NCI-H2196 (cell line): ENCODE data around the gene CCNT1.
"Not testable (repeated sequence)": the region's sequence is repeated elsewhere in the genome, so short reads cannot be mapped to it uniquely, and the experiment has no call there.

Experiments used
- DNase-seq: peaks from one replicate; lab custom pipeline; 2025; ENCODE audit not compliant: unreplicated experiment; lab: John Stamatoyannopoulos, UW

Gene CCNT1

GRCh38 chr12:48691826-48692487, 24.6 kb downstream of the CCNT1 start:
- no peak for DNase-seq

DNA sequence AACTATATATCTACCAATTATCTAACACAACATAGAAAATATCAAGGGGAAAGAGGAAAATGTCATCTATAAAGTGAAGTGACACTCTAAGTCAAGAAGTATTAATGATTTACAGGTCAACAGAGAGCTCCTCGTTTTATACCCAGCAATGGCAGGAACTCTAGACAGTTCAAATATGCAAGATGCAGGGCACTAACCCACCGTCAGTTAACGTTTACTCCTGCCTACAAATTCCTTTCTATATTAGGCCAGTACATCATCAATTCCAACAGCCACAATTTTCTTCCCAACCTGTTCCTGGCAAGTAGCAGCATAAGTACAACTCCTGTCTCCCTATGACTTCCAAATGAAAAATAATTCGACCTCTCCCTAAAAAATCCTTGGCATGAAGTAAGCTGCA, 25.5 kb downstream of the CCNT1 start:
- no peak for DNase-seq

- no peak for DNase-seq
Measured at GRCh38 chr12:48690436-48690835, 26.1 kb downstream of the CCNT1 start.

GRCh38 chr12:48688836-48689235, 27.7 kb downstream of the CCNT1 start:
- DNase-seq, result no peak

DNA sequence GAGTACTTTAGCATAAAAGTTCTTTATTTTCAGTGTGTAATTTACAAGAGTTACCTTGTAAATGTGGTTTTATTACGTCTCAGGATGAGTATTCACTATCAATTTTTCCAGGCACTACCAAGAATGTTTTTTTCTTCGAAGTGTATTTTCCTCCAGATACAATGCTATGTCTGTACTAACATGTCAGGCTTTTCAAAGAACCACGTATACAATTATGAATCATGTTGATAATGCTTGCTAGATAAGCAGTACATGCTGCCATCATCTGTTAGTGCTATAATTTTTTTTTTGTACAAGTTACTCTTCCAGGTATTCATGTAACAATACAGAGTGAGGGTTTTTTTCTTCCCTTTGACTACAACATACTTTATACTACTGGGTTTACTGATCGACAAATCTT, 28.9 kb downstream of the CCNT1 start:
- no peak for DNase-seq

GRCh38 chr12:48686615-48687334, 29.7 kb downstream of the CCNT1 start:
- DNase-seq, result no peak

DNA sequence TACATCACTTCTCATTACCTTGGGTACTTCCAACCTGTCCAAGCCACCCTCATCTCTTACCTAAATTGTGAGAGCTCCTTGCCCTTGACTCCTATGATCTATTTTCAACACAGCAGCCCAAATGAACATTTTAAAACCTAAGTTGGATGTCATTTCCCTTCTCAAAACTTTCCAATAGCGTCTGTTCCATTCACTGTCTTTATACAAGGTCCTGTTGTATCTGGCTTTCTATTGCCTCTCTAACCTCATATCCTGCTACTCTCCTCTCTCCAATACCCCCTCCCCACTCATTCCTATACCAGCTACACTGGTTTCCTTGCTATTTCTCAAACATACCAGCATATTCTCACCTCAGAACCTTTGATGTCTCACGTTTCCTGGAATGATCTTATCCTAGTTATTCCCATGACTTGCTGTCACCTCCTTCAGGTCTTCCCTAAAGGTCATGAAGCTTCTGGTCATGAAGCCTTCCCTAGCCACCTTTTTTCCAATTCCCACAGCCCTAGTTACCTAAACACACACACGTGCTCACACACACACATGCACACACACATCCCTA, 30.4 kb downstream of the CCNT1 start:
- no peak for DNase-seq

GRCh38 chr12:48683534-48683933, 33.0 kb downstream of the CCNT1 start:
- no peak for DNase-seq

GRCh38 chr12:48682927-48683326, 33.6 kb downstream of the CCNT1 start:
- DNase-seq, result no peak

DNA sequence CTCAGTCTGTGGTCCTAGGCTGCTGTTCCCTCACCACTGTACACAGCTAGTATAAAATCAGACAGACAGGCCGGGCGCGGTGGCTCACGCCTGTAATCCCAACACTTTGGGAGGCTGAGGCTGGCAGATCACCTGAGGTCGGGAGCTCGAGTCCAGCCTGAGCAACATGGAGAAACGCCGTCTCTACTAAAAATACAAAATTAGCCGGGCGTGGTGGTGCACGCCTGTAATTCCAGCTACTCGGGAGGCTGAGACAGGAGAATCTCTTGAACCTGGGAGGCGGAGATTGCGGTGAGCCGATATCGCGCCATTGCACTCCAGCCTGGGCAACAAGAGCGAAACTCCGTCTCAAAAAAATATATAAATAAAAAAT, 34.0 kb downstream of the CCNT1 start:
- not testable (repeated sequence) for DNase-seq

DNA sequence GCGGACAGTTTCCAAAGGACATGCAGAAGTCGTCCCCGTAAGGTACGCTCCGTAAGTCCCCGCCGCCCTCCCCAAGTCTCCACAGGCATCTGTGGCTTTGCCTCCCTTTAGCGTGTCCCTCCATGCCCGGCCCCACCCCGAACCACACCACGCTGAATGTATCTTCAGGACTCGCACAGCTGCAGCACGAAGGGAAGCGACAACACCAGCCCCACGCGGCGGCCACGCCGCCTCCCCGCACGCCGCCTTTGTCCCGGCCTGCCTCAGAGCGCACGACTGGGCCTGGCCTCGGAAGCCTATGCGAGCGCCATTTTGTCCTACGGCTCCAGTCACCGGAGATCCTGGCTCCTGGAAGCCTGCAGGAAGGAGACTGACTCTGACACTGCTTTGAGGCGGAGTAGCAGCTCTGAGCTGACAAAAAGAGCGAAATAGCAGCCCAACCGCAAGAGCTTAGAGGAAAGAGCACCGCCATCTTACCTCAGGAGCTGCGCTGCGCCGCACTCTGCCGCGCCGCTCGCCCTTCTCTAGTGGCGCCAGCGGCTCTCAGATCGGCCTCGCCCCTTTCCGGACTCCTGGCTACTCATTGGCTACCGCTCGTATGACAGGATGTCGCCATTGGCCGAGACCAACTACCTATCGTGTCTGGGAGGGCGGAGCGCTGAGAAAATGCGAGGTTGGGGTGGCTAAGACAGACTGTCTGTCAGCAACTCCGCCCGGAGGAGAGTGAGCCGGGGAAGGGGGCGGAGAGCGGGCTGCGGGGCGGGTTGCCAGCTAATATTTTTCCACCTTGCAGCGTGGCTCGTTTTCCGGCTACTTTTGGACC, 34.6 kb downstream of the CCNT1 start, which contains the start of gene KANSL2:
TSS of gene KANSL2 (minus strand) at position 529 of the 823 bp plus-strand sequence. CDS start 606 bp downstream, outside the sequence.
- peak; percentile 98 for DNase-seq

- no peak for DNase-seq
Measured at GRCh38 chr12:48681399-48681709, 35.2 kb downstream of the CCNT1 start.

DNA sequence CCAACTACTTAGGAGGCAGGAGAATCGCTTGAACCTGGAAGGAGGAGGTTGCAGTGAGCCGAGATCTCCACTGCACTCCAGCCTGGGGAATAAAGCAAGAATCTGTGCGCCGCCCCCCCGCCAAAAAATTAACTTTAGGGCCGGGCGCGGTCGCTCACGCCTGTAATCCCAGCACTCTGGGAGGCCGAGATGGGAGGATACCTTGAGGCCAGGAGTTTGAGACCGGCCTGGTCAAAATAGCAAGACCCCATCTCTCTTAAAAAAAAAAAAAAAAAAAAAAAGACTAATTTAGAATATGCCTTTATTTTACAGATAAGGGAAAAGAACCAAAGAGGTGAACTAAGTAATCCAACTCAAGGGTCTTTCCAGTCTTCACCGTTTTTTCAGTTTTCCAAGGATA, 35.6 kb downstream of the CCNT1 start:
- DNase-seq, result no peak

- no peak for DNase-seq
Measured at GRCh38 chr12:48678551-48679185, 37.8 kb downstream of the CCNT1 start.

DNA sequence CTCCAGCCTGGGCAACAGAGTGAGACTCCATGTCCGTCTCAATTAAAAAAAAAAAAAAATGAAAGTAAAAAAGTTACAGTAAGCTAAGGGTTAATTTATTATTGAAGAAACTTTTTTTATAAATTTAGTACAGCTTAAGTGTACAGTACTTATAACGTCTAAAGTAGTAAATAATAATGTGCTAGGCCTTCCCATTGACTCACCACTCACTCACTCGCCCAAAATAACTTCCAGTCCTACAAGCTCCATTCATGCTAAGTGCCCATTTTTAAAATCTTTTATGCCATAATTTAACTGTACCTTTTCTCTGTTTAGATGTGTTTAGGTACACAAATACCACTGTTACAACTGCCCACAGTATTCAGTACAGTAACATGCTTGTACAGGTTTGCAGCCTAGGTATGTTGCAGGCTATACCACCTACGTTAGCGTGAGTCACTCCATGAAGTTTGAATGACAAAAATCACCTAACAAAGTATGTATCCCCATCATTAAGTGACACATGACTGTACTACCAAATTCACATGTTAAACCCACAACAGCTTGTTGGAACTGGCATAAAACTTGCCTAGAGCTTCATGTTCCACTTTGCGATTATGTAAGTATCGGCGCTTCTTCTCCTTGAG, 45.2 kb downstream of the CCNT1 start:
- no peak for DNase-seq

DNA sequence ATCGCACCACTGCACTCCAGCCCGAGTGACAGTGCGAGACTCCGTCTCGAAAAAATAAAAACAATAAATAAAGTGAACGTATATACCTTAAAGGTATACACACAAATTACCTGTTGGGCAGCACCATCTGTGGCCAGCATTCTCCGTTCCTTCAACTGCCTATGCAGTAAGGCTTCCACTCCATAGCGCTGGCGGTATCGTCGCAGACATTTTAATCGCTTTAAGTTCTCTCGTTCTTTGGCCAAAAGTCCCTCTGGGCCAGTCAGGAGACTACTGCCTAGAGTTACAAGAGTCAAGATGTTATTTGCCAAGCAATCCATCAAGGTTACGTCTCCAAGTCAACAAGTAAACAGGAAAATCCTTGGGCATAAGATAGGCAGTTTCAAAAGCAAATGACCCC, 47.5 kb downstream of the CCNT1 start:
- no peak for DNase-seq

DNA sequence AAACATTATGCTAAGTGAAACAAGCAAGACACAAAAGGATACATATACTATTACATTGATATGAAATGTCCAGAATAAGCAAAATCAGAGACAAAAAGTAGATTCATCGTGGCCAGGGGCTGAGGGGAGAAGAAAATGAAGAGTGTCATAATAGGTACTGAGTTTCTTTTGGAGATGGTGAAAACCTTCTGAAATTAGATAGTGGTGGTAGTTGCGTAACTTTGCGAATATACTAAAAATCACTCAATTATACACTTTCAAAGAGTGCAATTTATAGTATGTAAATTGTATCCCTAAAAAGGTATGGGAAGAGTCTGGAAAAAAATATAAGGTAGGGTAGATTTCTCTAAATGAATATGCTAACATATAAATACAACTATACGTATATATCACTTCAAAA, 56.6 kb downstream of the CCNT1 start:
- no peak for DNase-seq

- no peak for DNase-seq
Measured at GRCh38 chr12:48651681-48652080, 64.8 kb downstream of the CCNT1 start.

DNA sequence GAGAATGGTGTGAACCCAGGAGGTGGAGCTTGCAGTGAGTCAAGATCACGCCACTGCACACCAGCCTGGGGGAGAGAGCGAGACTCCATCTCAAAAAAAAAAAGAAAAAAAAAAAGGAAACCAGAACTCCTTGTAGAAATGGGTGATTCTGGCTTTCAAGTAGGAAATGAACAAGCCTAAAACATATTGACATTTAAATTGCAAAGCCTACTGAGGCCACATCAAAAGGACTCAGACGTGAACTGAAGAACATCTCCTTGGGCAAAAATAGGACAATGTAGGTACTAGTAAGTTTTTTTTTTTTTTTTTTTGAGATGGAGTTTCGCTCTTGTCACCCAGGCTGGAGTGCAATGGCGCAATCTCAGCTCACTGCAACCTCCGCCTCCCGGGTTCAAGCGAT, 71.2 kb downstream of the CCNT1 start:
- not testable (repeated sequence) for DNase-seq

DNA sequence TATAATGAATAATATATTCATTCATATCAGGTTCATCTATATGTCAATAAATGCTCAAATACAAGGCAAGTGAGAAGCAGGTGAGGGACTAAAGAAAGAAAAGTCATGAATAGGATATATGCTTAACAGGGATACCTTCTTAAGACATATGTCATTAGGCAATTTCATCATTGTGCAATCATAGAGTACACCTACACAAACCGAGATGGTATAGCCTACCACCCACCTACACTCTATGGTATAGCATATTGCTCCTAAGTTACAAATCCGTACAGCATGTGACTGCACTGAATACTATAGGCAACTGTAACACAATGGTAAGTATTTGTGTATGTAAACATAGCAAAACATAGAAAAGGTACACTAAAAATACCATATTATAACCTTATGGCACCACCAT, 73.5 kb downstream of the CCNT1 start:
- DNase-seq, result no peak
